ENCODE measurements around the gene XPO6.

XPO6 gene

DNA sequence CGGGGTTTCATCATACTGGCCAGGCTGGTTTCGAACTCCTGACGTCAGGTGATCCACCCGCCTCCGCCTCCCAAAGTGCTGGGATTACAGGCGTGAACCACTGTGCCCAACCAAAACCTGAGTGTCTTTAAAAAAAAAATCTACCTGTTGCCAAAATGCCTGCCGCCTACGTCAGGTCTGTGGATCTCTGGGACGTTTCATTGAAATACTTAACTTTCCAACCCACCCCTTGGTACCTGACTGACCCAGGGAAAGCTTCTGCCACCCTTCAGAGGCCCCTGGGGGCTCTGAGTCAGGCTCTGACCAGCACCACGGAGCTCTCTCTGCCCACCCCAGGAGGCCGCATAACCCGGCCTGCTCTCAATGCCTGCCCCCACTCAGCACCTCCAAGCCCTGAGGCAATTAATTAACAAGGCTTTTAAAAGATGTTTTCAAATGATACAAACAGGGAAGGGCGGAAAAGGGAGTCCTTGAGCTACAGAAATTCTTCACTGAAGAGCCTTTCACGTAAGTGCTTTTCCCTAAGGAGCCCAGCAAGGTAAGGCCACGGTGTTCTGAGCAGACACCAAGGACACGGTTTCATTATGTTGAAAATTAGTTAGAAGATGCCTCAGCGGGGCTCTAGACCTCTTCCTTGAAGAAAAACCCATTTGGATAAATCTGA lies 118.9 kb downstream of the XPO6 start:
- DNase-seq (ENCODE audit: low read depth): no peak
- H3K4me3 ChIP-seq (ENCODE audit: control insufficient read depth, low read depth, low read length): no peak overlapping the region
- TF ChIP-seq, protein P1, sequence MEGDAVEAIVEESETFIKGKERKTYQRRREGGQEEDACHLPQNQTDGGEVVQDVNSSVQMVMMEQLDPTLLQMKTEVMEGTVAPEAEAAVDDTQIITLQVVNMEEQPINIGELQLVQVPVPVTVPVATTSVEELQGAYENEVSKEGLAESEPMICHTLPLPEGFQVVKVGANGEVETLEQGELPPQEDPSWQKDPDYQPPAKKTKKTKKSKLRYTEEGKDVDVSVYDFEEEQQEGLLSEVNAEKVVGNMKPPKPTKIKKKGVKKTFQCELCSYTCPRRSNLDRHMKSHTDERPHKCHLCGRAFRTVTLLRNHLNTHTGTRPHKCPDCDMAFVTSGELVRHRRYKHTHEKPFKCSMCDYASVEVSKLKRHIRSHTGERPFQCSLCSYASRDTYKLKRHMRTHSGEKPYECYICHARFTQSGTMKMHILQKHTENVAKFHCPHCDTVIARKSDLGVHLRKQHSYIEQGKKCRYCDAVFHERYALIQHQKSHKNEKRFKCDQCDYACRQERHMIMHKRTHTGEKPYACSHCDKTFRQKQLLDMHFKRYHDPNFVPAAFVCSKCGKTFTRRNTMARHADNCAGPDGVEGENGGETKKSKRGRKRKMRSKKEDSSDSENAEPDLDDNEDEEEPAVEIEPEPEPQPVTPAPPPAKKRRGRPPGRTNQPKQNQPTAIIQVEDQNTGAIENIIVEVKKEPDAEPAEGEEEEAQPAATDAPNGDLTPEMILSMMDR (conservative IDR thresholded peaks at IDR 0.05; ENCODE audit: control insufficient read depth, insufficient read depth, low read depth, low read length): no peak

DNA sequence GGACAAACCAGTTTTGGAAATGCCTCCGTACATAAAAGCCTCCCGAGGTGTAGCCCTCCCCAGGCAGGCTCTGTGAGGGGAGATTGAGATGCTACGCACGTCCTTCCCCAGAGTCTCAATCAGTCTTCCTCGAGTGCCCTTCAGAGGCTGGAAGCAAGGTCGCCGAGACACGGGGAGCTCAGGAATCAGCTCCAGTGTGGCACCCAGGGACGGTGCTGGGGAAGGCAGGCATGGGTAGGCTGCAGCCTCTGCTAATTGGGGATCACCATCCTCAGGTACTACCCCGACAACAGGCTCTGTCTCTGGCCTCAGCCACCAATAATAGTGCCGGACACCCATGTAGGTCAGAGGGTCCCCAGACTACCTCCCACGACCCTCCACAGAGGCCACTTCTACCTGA lies 120.1 kb downstream of the XPO6 start:
- no peak overlapping the region for H3K4me3 ChIP-seq (ENCODE audit: control insufficient read depth, low read depth, low read length)
- no peak for DNase-seq (ENCODE audit: low read depth)
- TF ChIP-seq, protein P1 (conservative IDR thresholded peaks at IDR 0.05; ENCODE audit: control insufficient read depth, insufficient read depth, low read depth, low read length): no peak

DNA sequence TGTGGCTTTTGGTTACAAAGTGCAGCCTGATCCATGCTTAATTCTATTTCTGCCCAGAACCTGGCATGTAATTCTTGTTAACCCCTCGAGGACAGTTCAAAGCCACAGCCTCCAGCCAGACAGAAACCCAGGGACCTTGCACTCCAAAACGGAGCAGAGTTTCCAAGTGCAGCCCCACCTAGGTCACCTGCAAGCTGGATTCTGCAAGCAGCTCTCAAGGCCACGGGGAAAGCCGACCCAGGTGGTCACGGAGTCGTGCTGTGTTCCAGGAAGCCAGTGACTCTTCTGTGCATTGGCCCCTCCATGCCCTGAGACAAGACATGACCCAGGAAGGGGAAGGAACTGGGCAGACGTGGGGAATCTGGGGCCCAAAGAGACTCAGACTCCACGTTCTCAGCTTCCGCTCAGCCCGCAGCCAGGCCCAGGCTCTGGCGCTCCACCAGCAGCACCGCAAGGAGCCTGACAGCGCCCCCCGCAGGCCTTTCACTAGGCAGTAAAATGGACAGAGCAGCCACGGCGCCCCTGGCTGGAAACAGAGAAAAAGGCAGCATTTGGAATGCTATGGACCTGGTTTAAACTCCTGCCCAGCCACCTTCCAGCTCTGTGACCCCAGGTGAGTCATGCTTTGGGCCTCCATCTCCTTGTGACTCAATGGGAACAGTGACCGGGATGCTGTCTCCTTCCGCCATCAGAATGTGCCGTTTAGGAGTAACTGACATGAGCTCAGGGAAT lies 121.0 kb downstream of the XPO6 start:
- peak; percentile 45 for DNase-seq (ENCODE audit: low read depth)
- TF ChIP-seq, protein P1 (conservative IDR thresholded peaks at IDR 0.05; ENCODE audit: control insufficient read depth, insufficient read depth, low read depth, low read length): peak; percentile 20
- H3K4me3 ChIP-seq (ENCODE audit: control insufficient read depth, low read depth, low read length): no peak overlapping the region

DNA sequence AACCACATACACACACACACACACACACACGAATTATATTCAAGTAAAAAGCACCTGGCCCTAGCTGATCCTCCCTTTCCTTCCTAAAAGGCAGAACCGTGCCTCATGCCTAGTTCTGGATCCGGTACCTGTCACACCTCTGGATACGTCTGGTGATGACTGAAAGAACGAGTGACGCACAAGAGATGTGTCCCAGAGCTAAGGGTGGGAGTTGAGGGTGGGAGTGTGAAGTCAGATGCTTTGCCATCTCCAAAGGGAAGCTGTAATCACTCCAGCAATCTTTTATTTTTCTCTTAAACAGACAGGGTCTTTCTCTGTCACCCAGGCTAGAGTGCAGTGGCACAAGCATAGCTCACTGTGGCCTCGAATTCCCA lies 121.8 kb downstream of the XPO6 start:
- TF ChIP-seq, protein P1 (conservative IDR thresholded peaks at IDR 0.05; ENCODE audit: control insufficient read depth, insufficient read depth, low read depth, low read length): no peak
- DNase-seq (ENCODE audit: low read depth): no peak
- no peak overlapping the region for H3K4me3 ChIP-seq (ENCODE audit: control insufficient read depth, low read depth, low read length)

DNA sequence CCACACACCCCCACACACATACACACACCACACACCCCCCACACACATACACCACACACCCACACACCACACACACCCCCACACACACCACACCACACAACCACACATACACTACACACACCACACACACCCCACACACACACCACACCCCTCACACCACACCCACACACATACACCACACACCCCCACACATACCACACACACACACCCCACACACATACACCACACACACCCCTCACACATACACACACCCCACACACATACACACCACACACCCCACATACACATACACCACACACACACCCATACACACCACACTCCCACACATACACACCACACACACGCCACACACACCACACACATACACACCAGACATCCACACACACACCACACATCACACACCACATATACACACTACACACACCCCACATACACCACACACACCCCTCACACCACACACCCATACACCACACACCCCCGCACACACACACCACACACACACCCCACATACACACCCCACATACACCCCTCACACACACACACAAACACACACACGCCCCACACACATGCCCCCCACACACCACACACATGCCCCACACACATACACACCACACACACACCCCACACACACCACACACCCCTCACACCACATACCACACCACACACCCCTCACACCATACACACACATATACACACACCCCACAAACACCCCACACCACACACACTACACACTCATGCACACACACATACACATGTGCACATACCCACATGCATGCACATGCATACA lies 122.4 kb downstream of the XPO6 start:
- no peak overlapping the region for H3K4me3 ChIP-seq (ENCODE audit: control insufficient read depth, low read depth, low read length)
- TF ChIP-seq, protein P1 (conservative IDR thresholded peaks at IDR 0.05; ENCODE audit: control insufficient read depth, insufficient read depth, low read depth, low read length): no peak
- no peak for DNase-seq (ENCODE audit: low read depth)

DNA sequence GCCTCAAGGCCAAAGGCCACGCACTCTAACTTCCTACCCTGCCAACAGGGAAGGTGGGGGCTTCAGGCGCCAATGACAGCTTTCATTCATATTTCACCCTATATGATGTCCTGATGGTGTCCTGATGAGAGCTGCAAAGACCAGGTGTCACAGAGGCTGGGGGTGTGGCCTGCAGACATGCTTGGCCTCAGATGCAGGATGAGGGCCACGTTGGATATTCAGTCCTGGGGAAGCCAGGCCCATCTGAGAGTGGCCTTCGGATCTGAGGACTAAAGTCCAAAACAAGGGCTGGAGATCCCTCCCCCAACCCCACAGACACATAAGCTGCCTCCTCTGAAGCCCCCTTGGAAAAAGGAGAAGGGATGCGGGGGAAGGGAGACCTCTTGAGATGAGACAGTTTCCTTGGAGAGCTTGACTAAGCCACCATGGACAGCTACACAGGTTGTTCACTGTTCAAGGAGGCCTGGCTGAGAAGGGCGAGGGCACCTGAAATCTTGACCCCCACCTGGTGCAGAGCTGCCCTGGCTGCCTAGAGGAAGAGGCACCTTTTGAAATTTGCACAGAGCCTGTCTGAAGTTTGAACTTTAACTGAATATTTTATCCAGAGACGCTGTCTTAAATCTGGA lies 124.0 kb downstream of the XPO6 start:
- no peak overlapping the region for H3K4me3 ChIP-seq (ENCODE audit: control insufficient read depth, low read depth, low read length)
- TF ChIP-seq, protein P1 (conservative IDR thresholded peaks at IDR 0.05; ENCODE audit: control insufficient read depth, insufficient read depth, low read depth, low read length): no peak
- no peak for DNase-seq (ENCODE audit: low read depth)
